Peyer's patch (tissue), 4 donors: ENCODE measurements around the gene PDZD8.

Experiments
- POLR2A ChIP-seq, 2 donors: fragments of 450-650 bp; IDR thresholded peaks; one replicate each; pipeline ENCODE4 v1.5.1; 2017; ENCODE audit warnings: antibody characterized with exemption in 2 of 2, mild to moderate bottlenecking in 2 of 2, moderate library complexity in 2 of 2
- TF ChIP-seq, protein P1 (sequence below), 6 experiments: fragments of 450-650 bp in 4 of 6; fragments of 200-600 bp in 2 of 6; sonication (generic) in 1 of 6; IDR thresholded peaks; one replicate each; pipeline ENCODE4 v1.5.1; 2017 to 2019; ENCODE audit warnings: antibody characterized with exemption in 6 of 6, mild to moderate bottlenecking in 3 of 6, moderate library complexity in 1 of 6

DNA sequence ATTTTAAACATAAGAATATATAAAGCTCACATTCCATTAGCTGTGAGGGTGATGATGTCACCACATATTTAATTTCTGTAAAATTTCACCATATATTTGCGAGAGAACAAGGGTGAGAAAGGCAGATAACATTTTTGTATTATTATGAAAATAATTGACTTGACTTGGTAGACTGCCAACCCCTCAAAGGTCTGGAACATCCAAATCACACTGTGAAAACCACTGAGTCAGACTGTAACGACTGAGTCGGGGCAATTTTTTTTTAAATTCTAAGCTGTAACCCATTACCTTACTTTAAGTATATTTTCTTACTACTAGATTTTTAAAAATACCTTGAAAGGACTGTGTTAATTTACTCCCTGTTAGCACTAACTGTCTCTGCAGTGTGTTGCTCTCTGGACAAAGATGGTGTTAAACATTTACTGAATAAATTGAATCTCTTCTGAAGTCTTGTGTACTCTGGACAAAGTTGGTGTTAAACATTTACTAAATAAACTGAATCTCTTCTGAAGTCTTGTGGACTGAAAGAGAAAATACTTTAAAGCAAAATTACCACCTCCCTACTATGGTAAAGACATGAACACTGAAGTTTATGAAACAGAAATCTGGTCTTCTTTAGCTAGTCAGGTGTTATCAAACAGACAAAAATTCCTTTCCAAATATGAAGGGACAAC is 14.1 kb downstream of the PDZD8 start:
- TF ChIP-seq, protein P1, sequence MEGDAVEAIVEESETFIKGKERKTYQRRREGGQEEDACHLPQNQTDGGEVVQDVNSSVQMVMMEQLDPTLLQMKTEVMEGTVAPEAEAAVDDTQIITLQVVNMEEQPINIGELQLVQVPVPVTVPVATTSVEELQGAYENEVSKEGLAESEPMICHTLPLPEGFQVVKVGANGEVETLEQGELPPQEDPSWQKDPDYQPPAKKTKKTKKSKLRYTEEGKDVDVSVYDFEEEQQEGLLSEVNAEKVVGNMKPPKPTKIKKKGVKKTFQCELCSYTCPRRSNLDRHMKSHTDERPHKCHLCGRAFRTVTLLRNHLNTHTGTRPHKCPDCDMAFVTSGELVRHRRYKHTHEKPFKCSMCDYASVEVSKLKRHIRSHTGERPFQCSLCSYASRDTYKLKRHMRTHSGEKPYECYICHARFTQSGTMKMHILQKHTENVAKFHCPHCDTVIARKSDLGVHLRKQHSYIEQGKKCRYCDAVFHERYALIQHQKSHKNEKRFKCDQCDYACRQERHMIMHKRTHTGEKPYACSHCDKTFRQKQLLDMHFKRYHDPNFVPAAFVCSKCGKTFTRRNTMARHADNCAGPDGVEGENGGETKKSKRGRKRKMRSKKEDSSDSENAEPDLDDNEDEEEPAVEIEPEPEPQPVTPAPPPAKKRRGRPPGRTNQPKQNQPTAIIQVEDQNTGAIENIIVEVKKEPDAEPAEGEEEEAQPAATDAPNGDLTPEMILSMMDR (IDR thresholded peaks at IDR 0.05), result no peak
- TF ChIP-seq POLR2A (IDR thresholded peaks at IDR 0.05), result no peak
